HG03103 (cell line): ENCODE data around the gene PFDN5.
A peak's percentile ranks its signal among the peaks of the same experiment; 100 is the strongest.
"Not testable (repeated sequence)": the region's sequence is repeated elsewhere in the genome, so short reads cannot be mapped to it uniquely, and the experiment has no call there.

ENCODE experiments used
- ATAC-seq: cut with Tn5 transposase; IDR thresholded peaks from one replicate; pipeline ENCODE4 v1.9.1; 2021; ENCODE audit warnings: low read depth; ENCODE audit not compliant: unreplicated experiment

Gene PFDN5

DNA sequence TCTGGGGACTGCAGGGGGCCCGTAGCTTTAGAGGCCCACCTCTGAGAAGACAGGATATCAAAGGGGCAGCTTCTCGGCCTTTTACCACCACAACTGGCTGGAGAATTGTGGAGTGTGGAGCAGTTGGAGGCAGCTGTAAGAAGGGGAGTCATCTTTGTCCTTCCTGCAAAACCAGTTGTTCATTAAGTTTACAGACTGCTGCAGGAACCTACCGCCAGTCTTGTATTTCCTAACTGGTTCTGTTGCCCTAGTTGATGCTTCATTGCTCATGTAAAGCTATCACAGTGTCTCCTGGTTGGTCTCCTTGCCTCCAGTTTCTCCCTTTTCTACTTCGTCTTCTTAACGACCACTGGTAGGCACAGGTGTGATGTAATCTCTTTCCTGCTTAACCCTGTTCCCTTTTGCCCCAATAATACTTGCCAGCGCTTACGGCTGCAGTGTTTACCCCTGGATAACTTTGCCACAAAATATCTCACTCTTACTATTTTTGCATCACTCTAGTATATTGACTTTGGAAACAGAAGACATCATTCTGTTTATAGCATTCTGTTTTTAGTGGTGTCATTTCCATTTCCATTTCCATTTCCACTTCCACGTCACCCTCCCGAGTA, 15.3 kb upstream of the PFDN5 start:
- ATAC-seq = no peak

DNA sequence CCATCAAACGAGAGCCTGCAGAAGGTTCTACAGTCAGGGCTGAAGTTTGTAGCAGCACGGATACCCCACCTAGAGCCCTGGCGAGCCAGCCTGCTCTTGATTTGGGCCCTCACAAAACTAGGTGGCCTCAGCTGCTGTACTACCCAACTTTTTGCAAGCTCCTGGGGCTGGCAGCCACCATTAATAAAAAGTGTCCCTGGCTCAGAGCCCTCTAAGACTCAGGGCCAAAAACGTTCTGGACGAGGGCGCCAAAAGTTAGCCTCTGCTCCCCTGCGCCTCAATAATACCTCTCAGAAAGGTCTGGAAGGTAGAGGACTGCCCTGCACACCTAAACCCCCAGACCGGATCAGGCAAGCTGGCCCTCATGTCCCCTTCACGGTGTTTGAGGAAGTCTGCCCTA, 8.9 kb upstream of the PFDN5 start:
- ATAC-seq = no peak

DNA sequence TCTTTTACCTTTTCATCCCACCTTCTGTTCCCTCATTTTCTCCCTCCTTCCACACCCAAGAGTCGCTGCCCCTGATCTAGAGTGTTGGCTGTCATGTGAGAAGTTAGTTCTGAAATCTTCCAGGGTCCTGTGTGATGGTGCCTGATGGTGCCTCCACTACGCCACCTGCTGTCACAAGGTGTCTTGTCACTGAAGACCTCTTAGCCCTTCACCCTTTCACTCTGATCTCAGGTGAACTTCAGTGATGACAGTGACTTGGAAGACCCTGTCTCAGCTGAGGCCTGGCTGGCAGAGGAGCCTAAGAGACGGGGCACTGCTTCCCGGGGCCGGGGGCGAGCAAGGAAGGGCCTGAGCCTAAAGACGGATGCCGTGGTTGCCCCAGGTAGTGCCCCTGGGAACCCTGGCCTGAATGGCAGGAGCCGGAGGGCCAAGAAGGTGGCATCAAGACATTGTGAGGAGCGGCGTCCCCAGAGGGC, 7.6 kb upstream of the PFDN5 start:
- ATAC-seq = no peak

DNA sequence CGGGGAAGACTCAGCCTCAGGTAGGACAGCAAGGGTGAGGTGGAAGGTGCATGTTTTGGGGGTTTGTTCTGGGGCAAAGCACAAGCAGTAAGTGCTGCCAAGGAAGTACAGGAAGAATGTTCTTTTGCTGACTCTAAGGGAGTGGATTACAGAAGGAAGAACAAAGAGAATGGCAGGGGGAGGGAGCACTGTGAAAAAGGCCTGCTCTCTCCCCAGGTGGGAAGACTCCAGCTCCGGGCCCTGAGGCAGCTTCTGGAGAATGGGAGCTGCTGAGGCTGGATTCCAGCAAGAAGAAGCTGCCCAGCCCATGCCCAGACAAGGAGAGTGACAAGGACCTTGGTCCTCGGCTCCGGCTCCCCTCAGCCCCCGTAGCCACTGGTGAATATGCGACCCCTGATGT, 7.0 kb upstream of the PFDN5 start:
- ATAC-seq = no peak

DNA sequence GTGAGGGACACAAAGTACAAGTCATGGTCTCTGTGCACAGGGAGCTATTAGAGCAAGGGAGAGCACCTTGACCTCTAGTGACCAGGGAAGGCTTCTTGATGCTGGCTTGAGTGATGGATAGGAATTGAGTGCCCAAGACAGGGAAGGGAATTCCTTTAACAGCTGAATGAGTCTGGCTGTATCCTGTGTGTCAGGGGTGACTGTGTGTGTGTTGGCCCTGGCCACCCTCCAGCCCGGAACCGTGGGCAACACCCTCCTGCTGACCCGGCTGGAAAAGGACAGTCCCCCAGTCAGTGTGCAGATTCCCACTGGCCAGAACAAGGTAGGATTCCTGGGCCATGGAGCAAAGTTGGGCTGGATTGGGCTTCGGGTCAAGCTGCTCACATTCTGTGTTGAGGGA, 5.5 kb upstream of the PFDN5 start:
- ATAC-seq = no peak

DNA sequence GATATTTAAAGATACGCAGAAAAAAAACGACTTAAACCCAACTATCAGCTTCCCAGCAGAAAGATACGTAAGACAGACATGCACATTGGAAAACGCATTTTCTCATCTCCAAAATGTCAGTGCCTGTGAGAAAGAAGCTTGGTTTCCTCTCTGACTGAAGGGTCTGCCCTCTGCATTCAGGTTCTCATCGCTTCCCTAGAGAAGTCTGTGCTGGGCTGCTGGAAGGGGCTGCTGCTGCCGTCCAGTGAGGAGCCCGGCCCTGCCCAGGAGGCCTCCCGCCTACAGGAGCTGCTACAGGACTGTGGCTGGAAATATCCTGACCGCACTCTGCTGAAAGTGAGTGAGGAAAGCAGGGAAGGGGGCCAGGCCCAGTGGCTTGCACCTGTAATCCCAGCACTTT, 4.7 kb upstream of the PFDN5 start:
- no peak for ATAC-seq

DNA sequence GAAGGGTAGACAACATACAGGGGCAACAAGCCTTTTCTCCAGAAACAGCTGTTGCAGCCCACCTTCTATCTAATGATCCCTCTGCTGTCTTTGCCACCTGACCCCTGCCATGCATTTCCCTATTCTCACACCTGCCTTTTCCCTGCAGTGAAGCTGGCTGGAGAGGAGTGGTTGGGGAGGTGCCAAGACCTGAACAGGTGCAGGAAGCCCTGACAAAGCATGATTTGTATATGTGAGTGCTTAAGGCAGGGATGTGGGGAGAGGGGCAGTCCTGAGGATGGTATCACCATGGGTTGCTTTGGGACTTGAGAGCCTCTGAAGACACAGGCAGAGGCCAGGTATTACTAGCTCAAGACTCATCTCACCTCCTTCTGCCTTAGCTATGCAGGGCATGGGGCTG, 2.9 kb upstream of the PFDN5 start:
- ATAC-seq = no peak

DNA sequence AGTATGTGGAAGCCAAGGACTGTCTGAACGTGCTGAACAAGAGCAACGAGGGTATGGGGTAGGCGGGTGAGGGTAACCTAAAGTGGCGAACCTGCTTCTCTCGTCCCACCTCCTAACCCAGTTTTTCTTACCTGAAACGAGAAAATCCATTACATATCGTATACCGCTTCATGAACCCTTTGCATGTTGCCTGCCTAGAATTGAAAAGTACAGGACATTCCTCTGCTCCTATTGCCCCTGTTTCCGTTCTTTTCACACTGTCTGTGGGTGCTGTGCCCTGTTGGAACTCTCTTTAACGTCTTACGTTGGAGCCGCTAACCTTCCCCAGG, 513 bp downstream of the PFDN5 start:
- no peak for ATAC-seq

DNA sequence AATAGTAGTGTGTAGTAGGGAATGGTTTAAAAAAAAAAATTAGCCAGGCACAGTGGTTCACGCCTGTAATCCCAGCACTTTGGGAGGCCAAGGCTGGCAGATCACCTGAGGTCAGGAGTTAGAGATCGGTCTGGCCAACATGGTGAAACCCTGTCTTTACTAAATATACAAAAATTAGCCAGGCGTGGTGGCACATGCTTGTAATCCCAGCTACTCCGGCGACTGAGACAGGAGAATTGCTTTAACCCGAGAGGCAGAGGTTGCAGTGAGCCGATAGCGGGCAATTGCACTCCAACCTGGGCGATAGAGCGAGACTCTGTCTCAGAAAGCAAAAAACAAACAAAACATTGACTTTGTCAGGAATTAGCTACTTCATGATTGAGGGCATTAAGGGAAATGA, 1.8 kb downstream of the PFDN5 start:
- not testable (repeated sequence) for ATAC-seq

DNA sequence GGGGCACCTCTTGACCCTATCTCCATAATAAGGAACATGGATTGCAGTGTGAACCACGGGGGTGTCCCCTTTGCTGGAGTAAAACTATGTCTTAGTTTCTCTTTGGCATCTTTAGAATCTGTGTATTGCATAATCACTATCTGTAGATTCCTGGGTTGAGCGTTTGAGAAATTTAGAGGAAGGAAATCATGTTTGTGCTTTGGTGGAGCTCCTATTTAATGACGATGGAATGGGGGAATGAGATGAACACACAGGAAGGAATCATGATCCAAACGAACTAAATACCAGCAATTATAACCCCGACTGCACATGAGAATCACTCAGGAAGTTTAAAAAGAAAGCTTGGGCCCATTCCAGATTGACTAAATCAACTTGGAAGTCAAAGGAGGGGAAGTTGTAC, 2.8 kb downstream of the PFDN5 start:
- no peak for ATAC-seq

DNA sequence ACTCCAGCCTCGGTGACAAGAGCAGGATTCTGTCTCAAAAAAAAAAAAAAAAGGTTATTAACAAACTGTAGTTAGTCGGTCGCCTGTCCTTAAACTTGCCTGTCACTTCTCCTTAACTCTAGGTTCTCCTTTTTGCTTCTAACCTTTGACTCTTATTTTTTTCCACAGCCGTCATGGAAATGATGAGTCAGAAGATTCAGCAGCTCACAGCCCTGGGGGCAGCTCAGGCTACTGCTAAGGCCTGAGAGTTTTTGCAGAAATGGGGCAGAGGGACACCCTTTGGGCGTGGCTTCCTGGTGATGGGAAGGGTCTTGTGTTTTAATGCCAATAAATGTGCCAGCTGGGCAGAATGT, 3.7 kb downstream of the PFDN5 start:
- no peak for ATAC-seq

DNA sequence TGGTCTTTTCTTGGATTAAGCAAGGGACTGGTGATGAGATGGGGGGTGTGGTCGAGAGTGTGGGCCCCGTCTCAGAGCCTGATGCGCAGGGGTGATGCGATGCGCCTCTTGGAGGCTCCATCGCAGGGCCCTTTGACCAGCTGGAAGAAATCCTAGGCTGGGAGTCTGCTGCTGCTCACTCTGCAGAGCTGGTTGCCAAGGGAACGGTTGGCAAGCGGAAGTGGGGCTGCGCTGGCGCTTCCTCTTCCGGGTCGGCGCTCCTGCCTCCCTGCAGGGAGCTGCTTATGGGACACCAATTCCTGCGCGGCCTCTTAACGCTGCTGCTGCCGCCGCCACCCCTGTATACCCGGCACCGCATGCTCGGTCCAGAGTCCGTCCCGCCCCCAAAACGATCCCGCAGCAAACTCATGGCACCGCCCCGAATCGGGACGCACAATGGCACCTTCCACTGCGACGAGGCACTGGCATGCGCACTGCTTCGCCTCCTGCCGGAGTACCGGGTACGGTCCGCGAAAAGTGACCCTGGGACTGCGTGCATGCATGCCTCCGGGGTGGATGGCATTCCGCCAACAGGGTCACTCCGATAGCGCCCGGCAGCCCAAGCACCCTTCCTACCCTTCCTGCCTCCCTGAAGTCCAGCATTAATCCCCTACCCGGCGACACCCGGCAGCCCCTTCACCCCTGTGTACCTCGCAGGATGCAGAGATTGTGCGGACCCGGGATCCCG, 4.3 kb downstream of the PFDN5 start, which contains the start of gene MYG1:
Gene MYG1, plus strand, starts transcription at position 242 of the 727 bp plus-strand sequence. Its CDS starts 43 bp downstream, at position 285.
- peak; percentile 75 for ATAC-seq

DNA sequence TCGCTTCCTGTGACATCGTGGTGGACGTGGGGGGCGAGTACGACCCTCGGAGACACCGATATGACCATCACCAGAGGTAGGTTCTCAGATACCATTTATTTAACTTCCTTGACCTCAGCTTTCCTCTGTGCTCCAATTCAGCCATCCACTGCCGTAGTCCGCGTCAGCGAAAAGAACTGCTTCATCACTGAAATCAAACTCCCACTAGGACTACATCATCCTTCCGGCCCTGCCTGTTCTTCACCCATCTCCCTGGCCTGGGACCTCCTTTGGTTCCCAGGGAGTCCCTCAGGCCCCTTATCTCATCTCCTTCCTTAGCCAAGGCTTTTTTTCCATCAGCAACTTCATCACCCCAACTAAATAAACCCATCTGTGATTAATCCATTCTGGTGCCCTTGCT, 4.8 kb downstream of the PFDN5 start:
- ATAC-seq = no peak

DNA sequence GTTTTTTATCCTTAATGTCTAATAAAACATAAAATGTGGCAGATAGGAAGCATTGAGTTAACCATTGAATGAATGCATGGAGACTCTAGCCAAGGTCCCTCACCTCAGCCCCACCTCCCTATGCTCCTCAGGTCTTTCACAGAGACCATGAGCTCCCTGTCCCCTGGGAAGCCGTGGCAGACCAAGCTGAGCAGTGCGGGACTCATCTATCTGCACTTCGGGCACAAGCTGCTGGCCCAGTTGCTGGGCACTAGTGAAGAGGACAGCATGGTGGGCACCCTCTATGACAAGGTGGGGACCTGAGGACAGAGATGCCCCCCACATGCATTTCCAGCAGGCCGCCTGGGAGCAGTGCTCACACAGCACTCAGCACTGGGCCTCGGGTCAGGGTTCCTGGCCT, 7.6 kb downstream of the PFDN5 start:
- no peak for ATAC-seq

DNA sequence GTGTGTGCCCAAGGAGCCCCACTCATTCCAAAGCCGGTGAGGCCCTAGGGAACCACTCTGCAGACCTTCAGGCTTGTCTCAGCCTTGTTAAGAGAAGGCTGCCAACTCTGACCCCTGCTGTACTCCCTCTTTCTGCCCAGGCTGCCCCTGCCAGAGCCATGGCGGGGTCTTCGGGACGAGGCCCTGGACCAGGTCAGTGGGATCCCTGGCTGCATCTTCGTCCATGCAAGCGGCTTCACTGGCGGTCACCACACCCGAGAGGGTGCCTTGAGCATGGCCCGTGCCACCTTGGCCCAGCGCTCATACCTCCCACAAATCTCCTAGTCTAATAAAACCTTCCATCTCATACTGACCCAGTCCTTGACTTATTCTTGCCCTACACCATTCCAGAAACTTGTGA, 11.5 kb downstream of the PFDN5 start:
- ATAC-seq = no peak

DNA sequence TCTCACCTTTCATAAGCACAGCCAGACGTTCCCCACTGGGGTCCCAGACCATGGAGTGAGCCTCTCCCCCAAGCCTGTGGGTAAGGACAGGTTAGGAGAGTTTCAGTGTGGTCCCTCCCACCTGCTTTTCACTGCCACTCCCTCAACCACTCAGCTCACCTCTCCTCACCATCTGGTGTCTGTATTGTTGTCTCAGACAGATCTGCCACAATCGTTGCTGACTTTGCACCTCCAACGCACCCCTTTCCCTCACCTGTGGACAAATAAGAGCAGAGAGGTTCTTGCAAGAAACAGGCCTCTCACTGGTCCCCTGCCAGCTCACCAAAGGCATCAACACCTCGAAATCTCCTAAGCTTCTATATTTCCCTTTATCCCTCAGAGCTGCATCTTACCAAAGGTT, 12.9 kb downstream of the PFDN5 start:
- ATAC-seq = no peak

DNA sequence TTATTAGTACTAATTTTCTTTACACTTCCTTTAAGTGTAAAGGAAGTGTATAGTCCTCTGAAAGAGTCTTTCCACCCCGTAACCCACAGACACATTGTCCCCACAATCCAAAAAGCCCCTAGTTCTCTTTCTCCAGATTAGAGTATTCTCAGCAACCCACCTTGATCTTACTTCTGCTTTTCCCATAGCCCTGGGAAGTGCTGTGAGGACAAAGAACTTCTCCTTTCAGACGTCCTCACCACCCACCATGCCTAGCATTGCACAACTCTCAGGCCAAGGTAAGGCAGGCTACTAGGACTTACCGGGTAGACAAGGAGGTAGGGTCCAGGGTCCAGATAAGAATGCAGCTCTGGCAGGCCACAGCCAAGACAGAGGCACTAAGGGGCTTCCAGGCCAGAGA, 18.7 kb downstream of the PFDN5 start:
- no peak for ATAC-seq

DNA sequence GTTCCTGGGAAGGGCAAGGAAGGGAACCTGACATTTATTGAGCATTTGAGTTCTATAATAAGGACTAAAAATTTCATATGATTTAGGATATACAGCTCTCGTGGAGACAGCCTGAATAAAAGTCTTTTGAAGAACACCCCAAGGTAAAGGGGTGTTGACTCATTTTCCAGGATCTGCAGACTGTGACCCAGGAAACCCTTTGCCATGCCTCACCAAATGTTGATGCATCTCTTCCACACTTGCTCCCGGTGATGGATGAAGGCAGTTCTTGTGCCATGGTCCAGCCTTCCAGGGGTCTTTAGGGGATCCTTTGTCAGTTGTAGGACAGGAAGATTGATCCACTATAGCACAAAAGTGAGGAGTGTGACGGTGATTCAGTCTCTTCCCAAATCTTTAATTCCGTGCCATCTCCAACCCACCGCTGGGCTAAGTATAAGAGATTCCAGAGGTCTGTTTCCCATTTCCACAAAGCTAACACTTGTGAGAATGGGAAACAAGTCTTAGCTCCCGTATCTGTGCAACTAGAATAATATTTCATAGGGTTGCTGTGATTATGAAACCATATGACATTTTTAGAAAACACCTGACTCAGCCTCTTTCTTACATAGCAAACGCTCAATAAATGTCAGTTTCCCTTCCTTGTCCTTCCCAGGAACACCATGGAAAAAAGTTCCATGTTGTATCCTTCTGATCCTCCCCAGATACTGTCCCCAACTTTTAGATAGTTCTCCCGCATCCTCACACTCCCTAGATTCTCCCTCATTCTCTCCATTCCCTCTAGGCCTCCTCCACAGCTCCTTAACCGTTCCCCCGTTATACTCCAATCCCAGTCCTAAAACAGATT, 25.2 kb downstream of the PFDN5 start:
- no peak for ATAC-seq

DNA sequence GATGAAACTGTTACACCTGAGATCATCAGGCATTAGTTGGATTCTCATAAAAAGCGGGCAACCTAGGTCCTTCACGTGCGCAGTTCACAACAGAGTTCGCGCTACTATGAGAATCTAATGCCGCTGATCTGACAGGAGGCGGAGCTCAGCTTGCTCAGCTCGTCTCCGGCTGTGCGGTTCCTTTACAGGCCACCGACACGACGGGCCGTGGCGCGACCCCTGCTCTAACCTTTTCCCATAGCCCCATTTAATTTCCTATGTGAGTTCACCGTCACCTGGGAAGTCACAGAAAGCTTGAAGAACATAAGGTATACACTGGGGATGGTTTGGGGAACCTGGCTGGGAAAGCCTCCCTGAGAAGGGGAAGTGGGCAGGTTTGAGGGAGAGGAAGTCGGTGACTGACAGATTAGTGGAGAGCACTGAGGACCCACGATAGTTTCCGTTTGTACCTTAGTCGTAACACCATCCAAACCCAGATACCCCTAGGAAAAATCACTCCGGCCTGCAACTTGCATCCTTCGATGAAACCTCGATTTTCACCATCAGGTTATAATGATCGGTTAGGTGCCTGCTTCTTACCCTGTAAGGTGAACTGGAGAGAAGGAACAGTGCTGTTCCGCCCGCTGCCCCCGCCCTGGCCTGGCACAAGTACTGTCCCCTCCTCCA, 28.9 kb downstream of the PFDN5 start:
- peak; percentile 30 for ATAC-seq

DNA sequence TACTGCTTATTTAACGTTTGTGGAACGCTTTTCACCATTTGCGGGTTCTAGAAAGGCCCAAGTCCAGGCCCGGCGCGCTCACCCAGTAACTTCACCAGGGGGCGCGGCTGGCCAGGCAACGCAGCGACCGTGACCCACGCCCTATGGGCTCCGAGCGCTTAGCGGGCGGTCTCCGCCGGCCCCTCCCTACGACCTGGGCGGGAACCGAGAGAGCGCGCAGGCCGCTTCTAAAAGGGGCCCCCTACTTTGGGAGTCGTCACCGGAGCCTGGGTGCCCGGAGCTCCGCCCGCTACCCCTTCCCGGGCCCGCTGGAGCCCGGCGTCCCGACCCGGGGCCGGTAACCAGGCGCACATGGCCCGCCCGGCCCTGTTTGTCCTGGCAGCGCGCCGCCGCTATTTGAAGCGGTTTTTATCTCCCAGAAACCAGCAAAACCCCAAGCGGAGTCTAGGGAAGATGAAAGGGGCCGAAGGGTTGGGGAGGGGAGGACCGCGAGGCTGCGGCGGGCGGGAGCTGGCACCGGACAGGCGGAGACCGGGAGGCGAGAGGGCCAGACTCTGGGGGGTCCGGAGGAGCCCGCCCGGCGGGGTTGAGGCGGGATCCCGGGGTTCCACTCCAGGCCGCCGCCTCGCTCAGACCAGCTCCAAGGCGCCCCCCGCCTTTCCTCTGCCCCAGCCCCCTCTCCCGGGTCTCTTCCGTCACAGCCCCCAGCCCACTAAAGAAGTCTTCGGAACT, 29.6 kb downstream of the PFDN5 start:
- peak; percentile 43 for ATAC-seq
